ENCODE results near the gene KCNK16. TPM values are rescaled to one million over a fixed set of nuclear protein-coding genes. Genes with fewer than 3 reads are reported as not detected.

Gene KCNK16
- total RNA-seq, 2 donors from 2014 or later, result 2.9 TPM; not detected in 1

- Histone ChIP-seq H3K4me1 (no peaks in the 10 kb centered on the region), H3K4me3 (no peak overlapping the region), H3K9me3 (no peaks in the 10 kb centered on the region), H3K27ac (no peak overlapping the region), H3K36me3 (replicated peaks in 1 of 2; ENCODE audit: insufficient read depth in 1 of 2, low read depth in 2 of 2) (no peaks in the 10 kb centered on the region), H3K27me3 (no peaks in the 10 kb centered on the region)
- TF ChIP-seq POLR2A (IDR thresholded peaks at IDR 0.05) (no peak), CTCF (IDR thresholded peaks at IDR 0.05) (no peak)
- no peak for ATAC-seq
- WGBS, 2 donors, result 51 to 54% methylated on average over 5 to 9 of the region's 10 CpGs
- intact Hi-C loops (cut with DNase I), result no loop called here
- no peak for DNase-seq
Measured at GRCh38 chr6:39298061-39298460, 24.4 kb downstream of the KCNK16 start.

- TF ChIP-seq CTCF (IDR thresholded peaks at IDR 0.05), result no peak
- no peak for TF ChIP-seq POLR2A (IDR thresholded peaks at IDR 0.05)
- no peaks in the 10 kb centered on the region for H3K9me3 ChIP-seq
- H3K27ac ChIP-seq, result no peak overlapping the region
- H3K4me1 ChIP-seq, result no peaks in the 10 kb centered on the region
- no peaks in the 10 kb centered on the region for H3K36me3 ChIP-seq (replicated peaks in 1 of 2; ENCODE audit: insufficient read depth in 1 of 2, low read depth in 2 of 2)
- ATAC-seq (no peak), DNase-seq (no peak)
- no peak overlapping the region for H3K4me3 ChIP-seq
- no peaks in the 10 kb centered on the region for H3K27me3 ChIP-seq
- intact Hi-C loops (cut with DNase I), result no loop called here
- WGBS, 2 donors, result 69 to 74% methylated on average over 15 to 17 of the region's 18 CpGs
Measured at GRCh38 chr6:39296745-39297640, 25.5 kb downstream of the KCNK16 start.

GRCh38 chr6:39295611-39296011 is 26.9 kb downstream of the KCNK16 start:
- Histone ChIP-seq H3K27ac (no peak overlapping the region), H3K4me3 (no peak overlapping the region), H3K36me3 (replicated peaks in 1 of 2; ENCODE audit: insufficient read depth in 1 of 2, low read depth in 2 of 2) (no peaks in the 10 kb centered on the region), H3K9me3 (no peaks in the 10 kb centered on the region), H3K27me3 (no peaks in the 10 kb centered on the region), H3K4me1 (no peaks in the 10 kb centered on the region)
- DNase-seq (no peak), ATAC-seq (no peak)
- intact Hi-C loops (cut with DNase I), result no loop called here
- WGBS, 2 donors, result 72 to 79% methylated on average over 5 of the region's 5 CpGs
- TF ChIP-seq CTCF (IDR thresholded peaks at IDR 0.05), result no peak
- no peak for TF ChIP-seq POLR2A (IDR thresholded peaks at IDR 0.05)

GRCh38 chr6:39294899-39295298 is 27.6 kb downstream of the KCNK16 start:
- Histone ChIP-seq H3K9me3 (no peaks in the 10 kb centered on the region), H3K36me3 (replicated peaks in 1 of 2; ENCODE audit: insufficient read depth in 1 of 2, low read depth in 2 of 2) (no peaks in the 10 kb centered on the region), H3K4me3 (no peak overlapping the region), H3K27me3 (no peaks in the 10 kb centered on the region), H3K27ac (no peak overlapping the region), H3K4me1 (no peaks in the 10 kb centered on the region)
- no peak for ATAC-seq
- DNase-seq, result no peak
- intact Hi-C loops (cut with DNase I), result no loop called here
- no peak for TF ChIP-seq POLR2A (IDR thresholded peaks at IDR 0.05)
- no peak for TF ChIP-seq CTCF (IDR thresholded peaks at IDR 0.05)
- WGBS, 2 donors, result 36 to 55% methylated on average over 1 of the region's 1 CpG

GRCh38 chr6:39294133-39294532 is 28.4 kb downstream of the KCNK16 start:
- WGBS, 2 donors, result 46 to 52% methylated on average over 5 of the region's 5 CpGs
- Histone ChIP-seq H3K27ac (no peak overlapping the region), H3K27me3 (no peaks in the 10 kb centered on the region), H3K9me3 (no peaks in the 10 kb centered on the region), H3K4me1 (no peaks in the 10 kb centered on the region), H3K36me3 (replicated peaks in 1 of 2; ENCODE audit: insufficient read depth in 1 of 2, low read depth in 2 of 2) (no peaks in the 10 kb centered on the region), H3K4me3 (no peak overlapping the region)
- ATAC-seq (no peak), DNase-seq (no peak)
- intact Hi-C loops (cut with DNase I), result no loop called here
- TF ChIP-seq CTCF (IDR thresholded peaks at IDR 0.05) (no peak), POLR2A (IDR thresholded peaks at IDR 0.05) (no peak)

Measured in body of pancreas (tissue), 4 donors.